SH-SY5Y (cell line): ENCODE results near the gene RAD51B.

Experiments used
- GATA2 ChIP-seq: IDR thresholded peaks from 2 replicates; pipeline ENCODE4 v1.6.1; 2011; ENCODE audit warnings: mild to moderate bottlenecking, low read depth, low read length
- GATA3 ChIP-seq: IDR thresholded peaks from 2 replicates; pipeline ENCODE4 v1.6.1; 2011; ENCODE audit warnings: low read depth, mild to moderate bottlenecking, low read length, moderate library complexity

DNA sequence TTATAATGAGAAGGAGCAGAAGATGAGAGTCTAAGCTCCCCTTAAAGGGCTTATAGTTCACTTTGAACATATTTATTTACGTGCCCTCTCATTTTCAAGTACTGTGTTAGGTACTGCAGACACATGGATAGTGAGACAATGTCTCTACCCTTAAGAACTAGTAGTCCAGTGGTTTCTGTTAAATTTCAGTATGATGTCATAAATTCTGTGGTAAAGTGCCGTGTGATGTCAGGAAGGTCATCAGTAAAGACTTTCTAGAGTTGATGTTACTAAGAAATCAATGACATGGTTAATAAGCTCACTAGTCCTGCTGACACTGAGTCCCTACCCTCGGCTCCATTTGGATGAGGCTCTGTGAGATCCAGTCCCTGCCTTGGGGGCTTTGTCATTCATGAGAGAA, 497.7 kb downstream of the RAD51B start:
- no peak for TF ChIP-seq GATA2
- no peak for TF ChIP-seq GATA3
